ENCODE measurements around the gene TFAP2A.

TFAP2A gene

GRCh38 chr6:10403385-10404106 is 11.3 kb downstream of the TFAP2A start:
- H3K9ac ChIP-seq (ENCODE audit: low read length) = peak overlapping the region; percentile 58
- peak overlapping the region; percentile 17 for H2AFZ ChIP-seq (ENCODE audit: low read depth, low read length, severe bottlenecking)
- peak overlapping the region; percentile 27 for H3K27ac ChIP-seq (ENCODE audit: low read depth, low read length)
- no peaks in the 10 kb centered on the region for H3K36me3 ChIP-seq (ENCODE audit: low read length)
- peaks cover 5% of the 10 kb centered on the region; the same call in 1 of the 2 replicates for H3K79me2 ChIP-seq (ENCODE audit: insufficient read depth, low read length)
- peak overlapping the region; percentile 60 for H3K4me3 ChIP-seq (ENCODE audit: insufficient read depth, low read length, poor library complexity, severe bottlenecking)
- no peaks in the 10 kb centered on the region for H4K20me1 ChIP-seq (ENCODE audit: low read depth, low read length)
- no peaks in the 10 kb centered on the region for H3K9me3 ChIP-seq (ENCODE audit: insufficient read depth, low read length)
- peaks cover 8% of the 10 kb centered on the region for H3F3A ChIP-seq (ENCODE audit: insufficient read depth)
- H3K27me3 ChIP-seq (ENCODE audit: low read length) = no peaks in the 10 kb centered on the region
- TF ChIP-seq, protein P1, sequence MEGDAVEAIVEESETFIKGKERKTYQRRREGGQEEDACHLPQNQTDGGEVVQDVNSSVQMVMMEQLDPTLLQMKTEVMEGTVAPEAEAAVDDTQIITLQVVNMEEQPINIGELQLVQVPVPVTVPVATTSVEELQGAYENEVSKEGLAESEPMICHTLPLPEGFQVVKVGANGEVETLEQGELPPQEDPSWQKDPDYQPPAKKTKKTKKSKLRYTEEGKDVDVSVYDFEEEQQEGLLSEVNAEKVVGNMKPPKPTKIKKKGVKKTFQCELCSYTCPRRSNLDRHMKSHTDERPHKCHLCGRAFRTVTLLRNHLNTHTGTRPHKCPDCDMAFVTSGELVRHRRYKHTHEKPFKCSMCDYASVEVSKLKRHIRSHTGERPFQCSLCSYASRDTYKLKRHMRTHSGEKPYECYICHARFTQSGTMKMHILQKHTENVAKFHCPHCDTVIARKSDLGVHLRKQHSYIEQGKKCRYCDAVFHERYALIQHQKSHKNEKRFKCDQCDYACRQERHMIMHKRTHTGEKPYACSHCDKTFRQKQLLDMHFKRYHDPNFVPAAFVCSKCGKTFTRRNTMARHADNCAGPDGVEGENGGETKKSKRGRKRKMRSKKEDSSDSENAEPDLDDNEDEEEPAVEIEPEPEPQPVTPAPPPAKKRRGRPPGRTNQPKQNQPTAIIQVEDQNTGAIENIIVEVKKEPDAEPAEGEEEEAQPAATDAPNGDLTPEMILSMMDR (IDR thresholded peaks at IDR 0.05; ENCODE audit: insufficient read depth, low read length, poor library complexity, severe bottlenecking) = no peak
- no peak for TF ChIP-seq EZH2phosphoT487 (conservative IDR thresholded peaks at IDR 0.05; ENCODE audit: low read length)
- H3K4me2 ChIP-seq (ENCODE audit: low read depth, low read length, poor library complexity, severe bottlenecking) = peak overlapping the region; percentile 59
- no peaks in the 10 kb centered on the region for H3K9me2 ChIP-seq (replicated peaks; ENCODE audit: insufficient read depth, low read length)

DNA sequence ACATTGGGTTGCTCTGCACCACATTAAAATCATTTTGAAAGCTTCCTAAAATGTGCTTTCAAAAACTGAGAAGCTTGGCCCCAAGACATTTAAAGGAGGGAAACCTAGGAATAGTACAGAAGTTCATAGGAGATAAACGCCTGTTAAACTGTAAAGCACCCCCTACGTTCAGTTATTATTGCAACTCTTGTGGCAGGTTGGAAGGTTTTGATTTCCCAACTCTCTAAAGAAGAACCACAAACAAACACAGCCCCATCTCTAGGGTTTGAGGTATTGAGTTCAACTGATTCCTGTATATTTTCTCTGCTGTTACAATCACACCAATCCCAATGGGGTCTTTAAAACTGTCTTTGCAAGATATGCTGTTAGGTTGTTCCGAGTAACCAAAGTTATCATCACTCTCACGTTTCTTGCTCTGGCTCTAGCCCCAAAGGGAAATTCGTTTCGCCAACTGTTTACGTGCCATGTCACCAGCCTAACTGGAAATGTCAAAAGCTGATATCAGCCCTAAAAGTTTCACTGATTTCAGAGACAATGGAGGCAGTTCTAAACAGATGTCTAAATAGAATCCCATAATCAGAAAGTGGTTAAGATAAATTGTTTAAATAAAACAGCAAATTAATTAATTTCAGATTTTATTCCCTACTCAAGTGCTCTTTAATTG is 12.1 kb downstream of the TFAP2A start:
- peak overlapping the region; percentile 59 for H3K4me2 ChIP-seq (ENCODE audit: low read depth, low read length, poor library complexity, severe bottlenecking)
- H2AFZ ChIP-seq (ENCODE audit: low read depth, low read length, severe bottlenecking) = peak overlapping the region; percentile 17
- peaks cover 5% of the 10 kb centered on the region; the same call in 1 of the 2 replicates for H3K79me2 ChIP-seq (ENCODE audit: insufficient read depth, low read length)
- TF ChIP-seq EZH2phosphoT487 (conservative IDR thresholded peaks at IDR 0.05; ENCODE audit: low read length) = no peak
- TF ChIP-seq, protein P1 (IDR thresholded peaks at IDR 0.05; ENCODE audit: insufficient read depth, low read length, poor library complexity, severe bottlenecking) = no peak
- H3K27ac ChIP-seq (ENCODE audit: low read depth, low read length) = no peak overlapping the region
- H4K20me1 ChIP-seq (ENCODE audit: low read depth, low read length) = no peaks in the 10 kb centered on the region
- no peak overlapping the region for H3K9ac ChIP-seq (ENCODE audit: low read length)
- peaks cover 8% of the 10 kb centered on the region for H3F3A ChIP-seq (ENCODE audit: insufficient read depth)
- H3K4me3 ChIP-seq (ENCODE audit: insufficient read depth, low read length, poor library complexity, severe bottlenecking) = no peak overlapping the region
- H3K36me3 ChIP-seq (ENCODE audit: low read length) = no peaks in the 10 kb centered on the region
- H3K9me2 ChIP-seq (replicated peaks; ENCODE audit: insufficient read depth, low read length) = no peaks in the 10 kb centered on the region
- no peaks in the 10 kb centered on the region for H3K9me3 ChIP-seq (ENCODE audit: insufficient read depth, low read length)
- no peaks in the 10 kb centered on the region for H3K27me3 ChIP-seq (ENCODE audit: low read length)

- no peaks in the 10 kb centered on the region for H4K20me1 ChIP-seq (ENCODE audit: low read depth, low read length)
- no peak overlapping the region for H3K9ac ChIP-seq (ENCODE audit: low read length)
- no peak for TF ChIP-seq EZH2phosphoT487 (conservative IDR thresholded peaks at IDR 0.05; ENCODE audit: low read length)
- TF ChIP-seq, protein P1 (IDR thresholded peaks at IDR 0.05; ENCODE audit: insufficient read depth, low read length, poor library complexity, severe bottlenecking) = no peak
- peaks cover 8% of the 10 kb centered on the region for H3F3A ChIP-seq (ENCODE audit: insufficient read depth)
- no peaks in the 10 kb centered on the region for H3K27me3 ChIP-seq (ENCODE audit: low read length)
- peaks cover 5% of the 10 kb centered on the region; the same call in 1 of the 2 replicates for H3K79me2 ChIP-seq (ENCODE audit: insufficient read depth, low read length)
- H3K4me3 ChIP-seq (ENCODE audit: insufficient read depth, low read length, poor library complexity, severe bottlenecking) = no peak overlapping the region
- H3K9me2 ChIP-seq (replicated peaks; ENCODE audit: insufficient read depth, low read length) = no peaks in the 10 kb centered on the region
- H3K9me3 ChIP-seq (ENCODE audit: insufficient read depth, low read length) = no peaks in the 10 kb centered on the region
- no peaks in the 10 kb centered on the region for H3K36me3 ChIP-seq (ENCODE audit: low read length)
- H3K4me2 ChIP-seq (ENCODE audit: low read depth, low read length, poor library complexity, severe bottlenecking) = no peak overlapping the region
- H3K27ac ChIP-seq (ENCODE audit: low read depth, low read length) = no peak overlapping the region
- no peak overlapping the region for H2AFZ ChIP-seq (ENCODE audit: low read depth, low read length, severe bottlenecking)
Observed at GRCh38 chr6:10401632-10402223, 13.1 kb downstream of the TFAP2A start.

All from SU-DHL-6 (cell line).